GM13976 (cell line): ENCODE data around the gene SDK1.

Experiments used
- DNase-seq: peaks from one replicate; pipeline ENCODE4 v3.0.0; 2012; ENCODE audit warnings: low spot score
- CTCF ChIP-seq: IDR thresholded peaks from 2 replicates; pipeline ENCODE4 v1.5.1; 2012; ENCODE audit warnings: borderline replicate concordance, mild to moderate bottlenecking; ENCODE audit not compliant: insufficient read depth; ENCODE audit errors: extremely low read depth, missing control alignments, control extremely low read depth
- in situ Hi-C: fragments of 300-500 bp; cut with MboI; formaldehyde crosslinking; loops from one replicate; pipeline ENCODE4 v1.12.0; 2022; ENCODE audit warnings: low sequenced_read_pairs, mixed read lengths, inconsistent platforms; ENCODE audit not compliant: unreplicated experiment

SDK1 gene

GRCh38 chr7:3386423-3387190, 85.6 kb downstream of the SDK1 start:
- in situ Hi-C loops = no loop called here
- TF ChIP-seq CTCF = no peak
- DNase-seq = no peak

- in situ Hi-C loops = no loop called here
- DNase-seq = no peak
- TF ChIP-seq CTCF = no peak
These were observed 92.8 kb downstream of the SDK1 start for GRCh38 chr7:3393862-3394261.

GRCh38 chr7:3397324-3397723, 96.3 kb downstream of the SDK1 start:
- in situ Hi-C loops = no loop called here

GRCh38 chr7:3399858-3400257, 98.8 kb downstream of the SDK1 start:
- no peak for DNase-seq
- no peak for TF ChIP-seq CTCF
- in situ Hi-C loops = no loop called here

More at GRCh38 chr7:3397324-3397723, 96.3 kb downstream of the SDK1 start:
- no peak for TF ChIP-seq CTCF
- no peak for DNase-seq

GRCh38 chr7:3404501-3404900, 103.4 kb downstream of the SDK1 start:
- no peak for TF ChIP-seq CTCF
- no peak for DNase-seq
- in situ Hi-C loops = no loop called here

GRCh38 chr7:3408814-3409595, 108.0 kb downstream of the SDK1 start:
- no peak for DNase-seq
- in situ Hi-C loops = no loop called here
- no peak for TF ChIP-seq CTCF
